ENCODE measurements around the gene RFX5.

The RFX5 gene

GRCh38 chr1:151324390-151324930 is 22.6 kb downstream of the RFX5 start:
- no peak for DNase-seq (ENCODE audit: low read depth)

- DNase-seq (ENCODE audit: low read depth) = no peak
Observed at GRCh38 chr1:151318975-151319374, 28.1 kb downstream of the RFX5 start.

- no peak for DNase-seq (ENCODE audit: low read depth)
Observed at GRCh38 chr1:151315565-151316235, 31.4 kb downstream of the RFX5 start.

- no peak for DNase-seq (ENCODE audit: low read depth)
Observed at GRCh38 chr1:151314137-151314875, 32.7 kb downstream of the RFX5 start.

GRCh38 chr1:151313501-151313900 is 33.6 kb downstream of the RFX5 start:
- no peak for DNase-seq (ENCODE audit: low read depth)

DNA sequence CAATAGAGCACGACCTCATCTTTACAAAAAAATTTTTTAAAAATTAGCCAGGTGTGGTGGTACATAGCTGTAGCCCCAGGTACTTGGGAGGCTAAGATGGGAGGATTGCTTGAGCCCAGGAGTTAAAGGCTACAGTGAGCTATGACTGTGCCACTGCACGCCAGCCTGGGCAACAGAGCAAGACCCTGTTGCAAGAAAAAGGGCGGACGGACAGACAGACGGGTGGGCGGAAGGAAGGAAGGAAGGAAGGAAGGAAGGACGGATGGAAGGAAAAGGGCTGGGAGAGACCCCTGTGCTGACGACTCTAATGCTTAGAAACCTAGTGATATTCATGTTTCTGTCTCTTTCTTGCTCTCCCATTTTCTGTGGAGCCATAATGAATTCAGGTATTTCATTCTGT is 34.2 kb downstream of the RFX5 start:
- DNase-seq (ENCODE audit: low read depth) = no peak

DNA sequence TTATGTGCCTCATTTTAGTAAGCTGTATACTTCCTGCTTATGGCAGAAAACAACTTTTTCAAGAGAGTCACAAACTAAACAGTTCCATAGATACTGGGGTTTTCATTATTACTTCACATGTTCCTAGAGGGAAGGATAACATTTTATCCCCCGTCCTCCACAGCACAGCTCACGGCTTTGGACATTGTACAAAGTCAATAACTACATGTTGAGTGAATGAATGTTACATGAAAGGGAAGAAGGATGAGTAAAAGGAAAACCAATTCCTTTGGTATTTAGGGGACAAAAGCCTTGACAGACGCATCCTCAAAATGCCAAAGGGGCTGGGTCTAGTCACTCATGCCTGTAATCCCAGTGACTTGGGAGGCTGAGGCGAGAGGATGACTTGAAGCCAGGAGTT is 34.6 kb downstream of the RFX5 start:
- DNase-seq (ENCODE audit: low read depth) = no peak

GRCh38 chr1:151311589-151312331 is 35.3 kb downstream of the RFX5 start:
- peak; percentile 83 for DNase-seq (ENCODE audit: low read depth)

GRCh38 chr1:151311011-151311410 is 36.0 kb downstream of the RFX5 start:
- no peak for DNase-seq (ENCODE audit: low read depth)

DNA sequence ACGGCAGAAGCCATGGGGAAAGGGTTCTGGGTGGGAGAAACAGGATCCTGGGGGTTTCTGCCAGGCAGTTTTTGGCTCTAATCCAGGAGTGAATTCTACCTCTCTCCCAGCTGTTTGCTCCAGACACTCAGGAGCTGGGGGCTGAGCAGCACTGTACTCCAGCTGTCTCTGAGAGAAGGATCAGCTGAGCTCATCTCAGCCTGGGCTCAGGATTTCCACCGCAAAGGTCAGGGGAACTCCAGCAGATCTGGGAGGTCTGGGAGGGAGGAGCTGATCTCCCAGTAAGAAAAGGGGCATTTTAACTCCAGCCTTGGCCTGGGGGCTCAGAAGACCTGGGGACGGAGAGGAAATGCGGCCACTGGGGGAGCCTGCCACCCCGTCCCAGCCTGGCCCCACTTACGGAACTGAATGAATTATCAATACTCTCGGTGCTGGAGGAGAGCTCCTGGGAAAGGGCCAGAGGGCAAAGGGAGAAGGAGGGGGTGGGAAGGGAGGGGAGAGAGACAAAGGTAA is 37.2 kb downstream of the RFX5 start:
- DNase-seq (ENCODE audit: low read depth) = no peak

- DNase-seq (ENCODE audit: low read depth) = no peak
Observed at GRCh38 chr1:151294742-151295462, 52.1 kb downstream of the RFX5 start.

- DNase-seq (ENCODE audit: low read depth) = no peak
Observed at GRCh38 chr1:151293093-151293492, 54.0 kb downstream of the RFX5 start.

DNA sequence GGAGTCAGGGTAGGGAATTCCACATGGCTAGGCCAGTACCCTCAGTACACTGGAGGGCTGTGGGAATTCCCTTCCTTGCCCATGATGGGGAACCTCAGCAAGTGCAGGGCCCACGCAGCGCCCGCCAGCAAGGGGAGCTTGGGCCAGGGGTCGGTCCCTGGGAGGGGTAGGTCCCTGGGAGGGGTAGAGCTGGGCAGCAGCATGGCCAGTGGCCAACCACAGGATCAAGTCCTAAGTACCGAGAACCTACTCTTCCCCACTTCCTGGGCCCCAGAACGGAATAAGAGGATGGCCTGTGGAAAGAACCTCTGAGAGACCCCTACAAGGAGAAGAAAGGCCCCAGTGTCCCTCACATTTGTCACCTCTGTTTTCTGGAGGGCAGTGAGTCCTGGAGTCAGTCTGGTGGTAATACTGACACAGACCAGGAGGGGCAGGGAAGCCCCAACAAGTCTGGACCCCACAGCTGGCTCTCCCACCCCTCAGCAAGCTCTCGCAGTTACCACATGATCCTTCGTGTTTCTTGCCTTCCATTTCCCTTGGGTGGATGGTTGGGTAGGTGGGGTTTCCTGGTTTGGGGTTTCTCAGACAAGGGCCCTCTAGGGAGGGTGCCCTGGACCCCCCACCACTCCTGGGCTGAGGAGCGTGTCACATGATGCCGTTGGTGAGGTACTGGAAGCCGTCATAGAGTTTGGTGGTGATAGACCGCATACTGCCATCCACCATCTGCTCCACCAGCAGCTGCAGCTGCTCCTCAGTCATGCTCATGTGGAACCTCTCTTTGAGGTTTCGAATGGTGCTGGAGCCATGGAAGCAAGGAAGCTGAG is 54.6 kb downstream of the RFX5 start:
- no peak for DNase-seq (ENCODE audit: low read depth)

GRCh38 chr1:151290709-151291303 is 56.2 kb downstream of the RFX5 start:
- DNase-seq (ENCODE audit: low read depth) = no peak
